HG03469 (cell line): ENCODE data around the gene KMO.

Experiments used
- ATAC-seq: cut with Tn5 transposase; IDR thresholded peaks from one replicate; pipeline ENCODE4 v1.9.1; 2021; ENCODE audit warnings: mild to moderate bottlenecking, moderate library complexity, moderate number of reproducible peaks; ENCODE audit not compliant: unreplicated experiment

Gene KMO

GRCh38 chr1:241536304-241536703 is 4.1 kb downstream of the KMO start:
- ATAC-seq, result no peak

GRCh38 chr1:241536969-241537368 is 4.8 kb downstream of the KMO start:
- ATAC-seq, result no peak

DNA sequence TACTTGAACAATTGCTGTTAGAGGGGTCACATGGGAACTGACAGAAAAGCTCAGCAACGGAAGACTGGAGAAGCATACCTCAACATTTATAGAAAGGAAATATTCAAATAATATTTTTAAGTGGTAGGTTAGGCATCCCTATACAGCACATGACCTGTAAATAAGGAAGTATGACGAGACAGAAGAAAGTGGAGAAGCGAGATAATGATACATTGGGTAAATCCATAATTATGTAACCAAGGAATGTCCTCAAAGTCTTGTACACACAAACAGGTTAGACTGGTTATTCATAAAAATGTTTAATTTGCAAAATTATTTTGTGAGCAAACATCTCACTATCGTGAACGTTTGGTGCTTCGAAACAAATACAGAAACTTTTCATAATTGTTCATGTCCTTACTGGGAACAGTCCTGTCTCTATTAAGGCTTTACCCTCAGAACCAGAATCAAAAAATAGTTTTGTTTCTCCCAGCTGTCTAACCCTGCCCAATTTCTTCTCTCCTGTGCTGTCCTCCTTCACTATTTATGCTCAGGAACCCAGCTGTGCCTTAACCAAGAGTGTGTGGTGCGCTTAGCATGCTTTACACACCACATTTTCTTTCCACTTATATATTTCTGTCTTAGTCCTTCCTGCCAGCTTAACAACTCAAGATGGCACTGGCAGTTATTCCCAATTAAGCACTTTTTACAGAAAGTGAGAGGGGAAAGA is 10.2 kb downstream of the KMO start:
- no peak for ATAC-seq

DNA sequence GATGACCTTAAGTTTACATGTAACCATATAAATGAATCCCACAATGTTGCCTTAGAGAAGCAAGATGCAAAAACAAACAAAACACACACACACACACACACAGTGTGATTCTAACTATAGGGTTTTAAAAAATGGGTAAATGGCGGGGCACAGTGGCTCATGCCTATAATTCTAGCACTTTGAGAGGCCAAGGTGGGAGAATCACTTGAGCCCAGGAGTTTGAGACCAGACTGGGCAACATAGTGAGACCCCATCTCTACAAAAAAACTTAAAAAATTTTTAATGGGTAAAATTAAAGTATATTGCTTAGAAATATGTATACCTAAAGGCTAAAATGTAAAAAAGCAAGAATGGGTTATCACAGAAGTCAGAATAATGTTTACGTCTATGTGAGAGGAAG is 15.8 kb downstream of the KMO start:
- no peak for ATAC-seq

DNA sequence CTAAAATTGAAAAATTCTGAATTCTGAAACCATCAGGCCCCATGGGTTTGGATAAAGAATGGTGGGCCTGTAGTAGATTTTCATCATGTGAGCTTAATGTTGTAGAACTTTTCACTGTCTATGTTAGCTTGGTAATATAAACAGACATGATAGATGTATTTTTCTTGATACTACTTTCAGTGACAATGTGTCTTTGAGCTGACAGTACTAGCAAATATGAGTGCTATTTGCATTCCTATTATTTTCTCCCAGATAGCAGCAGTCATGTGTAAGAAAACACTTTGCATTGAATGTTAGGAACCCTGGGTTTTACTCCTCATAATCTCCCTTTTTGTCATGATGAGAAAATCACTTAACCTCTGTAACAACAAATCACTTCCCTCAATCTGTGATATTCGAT is 18.1 kb downstream of the KMO start:
- ATAC-seq, result no peak

GRCh38 chr1:241551759-241552638 is 19.8 kb downstream of the KMO start:
- peak; percentile 71 for ATAC-seq

DNA sequence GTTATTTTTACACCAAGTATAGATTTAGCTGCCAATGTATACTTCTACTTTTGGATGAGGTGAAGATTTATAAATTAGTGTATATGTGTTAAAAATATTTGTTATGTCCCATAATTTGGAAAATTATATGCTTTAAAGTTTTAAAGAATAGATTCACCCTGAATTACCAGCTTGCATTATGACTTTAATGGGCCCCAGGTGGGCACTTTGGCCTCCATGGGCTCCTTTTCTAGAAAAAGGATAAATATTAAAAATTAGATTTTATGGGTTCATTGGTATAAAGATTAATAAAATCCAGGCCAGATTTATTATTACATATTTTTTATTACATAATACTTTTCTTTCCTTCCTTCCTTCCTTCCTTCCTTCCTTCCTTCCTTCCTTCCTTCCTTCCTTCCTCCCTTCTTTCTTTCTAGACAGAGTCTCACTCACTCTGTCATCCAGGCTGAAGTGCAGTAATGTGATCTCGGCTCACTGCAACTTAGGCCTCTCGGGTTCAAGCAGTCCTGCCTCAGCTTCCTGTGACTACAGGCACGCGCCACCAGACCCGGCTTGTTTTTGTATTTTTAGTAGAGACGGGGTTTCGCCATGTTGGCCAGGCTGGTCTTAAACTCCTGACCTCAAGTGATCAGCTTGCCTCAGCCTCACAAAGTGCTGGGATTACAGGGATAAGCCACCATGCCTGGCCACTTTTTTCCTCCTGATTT is 21.9 kb downstream of the KMO start:
- no peak for ATAC-seq

GRCh38 chr1:241555526-241555925 is 23.3 kb downstream of the KMO start:
- ATAC-seq, result no peak

GRCh38 chr1:241557031-241557430 is 24.9 kb downstream of the KMO start:
- no peak for ATAC-seq

GRCh38 chr1:241557551-241558193 is 25.5 kb downstream of the KMO start:
- ATAC-seq, result no peak

DNA sequence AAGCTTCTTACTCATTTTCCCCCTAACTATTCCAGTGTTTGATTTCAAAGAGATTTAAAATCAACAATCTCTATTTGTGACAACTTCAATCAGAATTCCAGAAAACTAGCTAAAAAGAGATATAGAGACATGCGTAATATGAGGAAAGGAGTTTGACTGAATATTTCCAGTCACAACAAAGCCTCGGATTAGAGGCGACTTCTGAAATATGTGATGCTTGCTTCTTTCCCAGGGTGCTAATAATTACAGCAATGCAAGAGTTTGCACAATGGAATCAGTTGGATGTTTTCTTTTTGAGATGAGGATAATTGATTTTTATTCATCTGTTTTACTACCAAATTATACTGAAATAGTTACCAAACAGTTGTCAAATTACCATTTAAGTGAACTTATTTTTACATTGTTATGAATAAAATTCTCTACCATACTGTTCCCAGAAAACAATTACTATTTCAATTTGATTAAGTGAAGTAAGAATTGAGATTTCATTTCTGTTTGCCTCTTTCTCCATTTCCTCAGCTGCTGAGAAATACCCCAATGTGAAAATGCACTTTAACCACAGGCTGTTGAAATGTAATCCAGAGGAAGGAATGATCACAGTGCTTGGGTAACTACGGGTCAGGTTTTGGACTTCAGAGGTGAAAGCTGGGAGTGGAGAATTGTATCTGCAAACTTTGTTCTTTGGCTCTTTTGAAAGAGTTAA is 28.1 kb downstream of the KMO start:
- ATAC-seq, result no peak

DNA sequence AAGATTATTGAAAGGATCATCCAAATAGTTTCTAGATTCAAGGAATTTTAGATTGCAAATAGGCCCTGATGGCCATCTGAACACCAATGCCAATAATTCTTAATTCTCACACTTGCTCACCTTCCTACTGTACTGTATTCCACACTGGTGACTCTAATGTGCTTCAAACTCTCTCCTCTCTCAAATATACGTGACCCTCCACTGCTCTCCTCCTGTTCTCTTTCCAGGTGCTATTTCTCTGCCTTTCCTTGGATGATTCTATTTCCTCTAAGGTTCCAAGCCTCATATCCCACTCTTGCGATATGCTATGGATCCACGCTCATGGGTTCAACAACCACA is 28.6 kb downstream of the KMO start:
- no peak for ATAC-seq

GRCh38 chr1:241569848-241570247 is 37.7 kb downstream of the KMO start:
- no peak for ATAC-seq

- ATAC-seq, result no peak
Observed at GRCh38 chr1:241574154-241574553, 42.0 kb downstream of the KMO start.

GRCh38 chr1:241579434-241579833 is 47.3 kb downstream of the KMO start:
- ATAC-seq, result peak; percentile 48

DNA sequence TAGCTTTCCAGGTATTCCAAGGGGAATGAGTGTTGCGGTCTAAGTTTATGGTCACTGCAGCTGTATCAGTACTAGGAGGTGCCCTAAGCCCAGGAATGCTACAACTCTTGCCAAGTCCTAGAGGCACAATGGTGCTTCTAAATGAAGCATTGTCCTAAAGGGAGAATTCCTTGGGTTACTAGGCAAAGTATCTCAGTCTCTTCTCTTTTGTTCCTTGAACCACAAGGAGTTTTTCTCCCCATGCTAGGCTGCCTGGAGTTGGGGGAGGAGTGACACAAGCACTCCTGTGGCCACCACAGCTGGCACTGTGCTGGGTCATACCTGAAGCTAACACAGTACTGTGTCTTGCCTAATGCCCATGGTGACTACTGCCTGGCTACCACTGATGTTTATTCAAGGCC is 50.7 kb downstream of the KMO start:
- ATAC-seq, result no peak

DNA sequence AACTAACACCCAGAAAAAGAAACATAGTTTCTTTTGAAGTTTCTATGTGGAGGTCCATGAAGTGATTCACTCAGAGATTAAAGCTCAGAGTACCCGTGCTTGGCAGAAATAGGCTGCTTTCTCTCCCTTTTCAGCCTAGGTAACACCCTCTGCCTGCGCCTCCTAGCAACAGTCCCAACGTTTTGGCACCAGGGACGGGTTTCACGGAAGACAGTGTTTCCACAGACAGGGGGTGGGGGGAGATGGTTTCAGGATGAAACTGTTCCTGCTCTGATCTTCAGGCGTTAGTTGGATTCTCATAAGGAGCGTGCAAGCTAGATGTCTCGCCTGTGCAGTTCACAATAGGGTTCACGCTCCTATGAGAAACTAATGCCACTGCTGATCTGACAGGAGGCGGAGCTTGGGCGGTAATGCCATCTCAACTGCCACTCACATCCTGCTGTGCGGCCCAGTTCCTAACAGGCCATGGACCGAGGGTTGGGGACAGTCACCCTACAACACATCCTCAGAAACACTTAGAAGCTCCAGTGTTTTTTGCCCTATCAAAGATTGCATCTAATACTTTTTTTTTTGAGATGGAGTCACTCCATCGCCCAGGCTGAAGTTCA is 54.8 kb downstream of the KMO start:
- no peak for ATAC-seq

- no peak for ATAC-seq
Observed at GRCh38 chr1:241589521-241589920, 57.3 kb downstream of the KMO start.

DNA sequence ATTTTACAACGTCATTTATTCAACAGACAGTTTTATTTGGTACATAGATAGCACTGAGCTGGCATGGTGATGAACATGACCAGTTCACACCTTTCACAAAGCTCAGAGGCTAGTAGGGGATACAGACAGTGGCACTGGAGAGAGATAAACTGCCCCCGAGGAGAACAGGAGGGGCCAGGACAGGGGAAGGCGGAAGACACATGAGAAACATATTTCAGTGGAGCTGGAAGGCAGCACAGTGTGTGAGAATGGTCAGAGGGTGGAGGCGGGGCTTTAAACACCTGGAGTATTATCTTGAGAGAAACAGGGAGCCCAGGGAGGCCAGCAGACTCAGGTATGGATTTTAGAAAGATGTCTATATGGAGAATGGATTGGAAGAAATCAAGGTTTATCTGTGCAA is 58.5 kb downstream of the KMO start:
- no peak for ATAC-seq

DNA sequence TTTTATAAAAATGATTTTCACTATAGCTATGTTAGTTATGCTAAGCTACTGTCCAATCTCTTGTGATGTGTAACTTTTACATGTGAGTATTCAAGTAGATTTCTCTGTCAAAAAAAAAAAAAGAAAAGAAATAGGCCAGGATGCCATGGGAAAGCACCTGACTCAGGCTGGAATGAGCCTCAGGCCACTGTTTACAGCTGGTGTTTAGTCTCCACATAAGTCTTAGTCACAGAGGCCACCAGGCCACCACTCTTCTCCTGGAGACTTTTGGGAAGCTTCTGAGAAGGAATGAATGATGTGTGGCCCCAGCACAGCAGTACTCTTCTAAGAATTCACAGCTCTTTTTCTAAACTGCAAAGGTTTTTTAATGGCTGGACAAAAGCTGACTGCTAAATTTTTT is 59.1 kb downstream of the KMO start:
- ATAC-seq, result no peak
